SH-SY5Y (cell line): ENCODE results near the gene CLSTN2.

Experiments used
- GATA2 ChIP-seq: IDR thresholded peaks from 2 replicates; pipeline ENCODE4 v1.6.1; 2011; ENCODE audit warnings: mild to moderate bottlenecking, low read depth, low read length
- GATA3 ChIP-seq: IDR thresholded peaks from 2 replicates; pipeline ENCODE4 v1.6.1; 2011; ENCODE audit warnings: low read depth, mild to moderate bottlenecking, low read length, moderate library complexity

- TF ChIP-seq GATA2 (no peak), GATA3 (no peak)
These were observed 607.1 kb downstream of the CLSTN2 start for GRCh38 chr3:140541975-140542653.
